ENCODE results near the gene ERG. TPM values are rescaled to one million over a fixed set of nuclear protein-coding genes. Genes with fewer than 3 reads are reported as not detected.

The ERG gene
- total RNA-seq (2022; extraction: Qiagen RNA extraction; ENCODE audit: low read depth), result 0.03 to 0.14 TPM (median 0.08 TPM) in 4 of 5 replicates, not detected in the other

GRCh38 chr21:38498057-38498833 lies at the start of gene ERG:
ERG (minus strand) TSS chr21:38498477; CDS start chr21:38498380, 97 bp downstream.

Other genes with a start within 250 kb of the ERG start
- 0.12 to 0.50 TPM (median 0.26 TPM) in 5 replicates for gene KCNJ15, start 241.5 kb downstream of the ERG start, total RNA-seq (2022; extraction: Qiagen RNA extraction; ENCODE audit: low read depth)

All from A549 treated with CpdA at 1 μM for 4 hours (cell line).